Upper lobe of left lung (tissue), 4 donors: ENCODE data around the gene CPSF7.

Source experiments
- CTCF ChIP-seq, 6 experiments: fragments of 450-650 bp in 4 of 6; fragments of 200-600 bp in 2 of 6; sonication (generic) in 2 of 6; IDR thresholded peaks; one replicate each; pipeline ENCODE4 v1.5.1; 2016 to 2019; ENCODE audit warnings: antibody characterized with exemption in 6 of 6
- EP300 ChIP-seq, 4 donors: sonication (generic); formaldehyde crosslinking; IDR thresholded peaks; one replicate each; pipeline ENCODE4 v1.5.1; 2017; ENCODE audit warnings: antibody characterized with exemption in 4 of 4, control low read depth in 2 of 4
- POLR2A ChIP-seq, 4 donors: fragments of 450-650 bp; IDR thresholded peaks; one replicate each; pipeline ENCODE4 v1.5.1; 2016 to 2017; ENCODE audit warnings: antibody characterized with exemption in 4 of 4, mild to moderate bottlenecking in 2 of 4
- POLR2AphosphoS5 ChIP-seq, 2 donors: sonication (generic); formaldehyde crosslinking; IDR thresholded peaks; one replicate each; pipeline ENCODE4 v1.5.1; 2017; ENCODE audit warnings: antibody characterized with exemption in 2 of 2

- TF ChIP-seq EP300 (IDR thresholded peaks at IDR 0.05) (no peak), POLR2A (IDR thresholded peaks at IDR 0.05) (no peak), CTCF (IDR thresholded peaks at IDR 0.05) (no peak), POLR2AphosphoS5 (IDR thresholded peaks at IDR 0.05) (no peak)
Measured at GRCh38 chr11:61357894-61358239, 71.9 kb downstream of the CPSF7 start.
